HG03460 (cell line): Measurements from ENCODE around the gene TTLL12.

ENCODE experiments used
- ATAC-seq: cut with Tn5 transposase; IDR thresholded peaks from one replicate; pipeline ENCODE4 v1.9.1; 2021; ENCODE audit not compliant: unreplicated experiment

Gene TTLL12

DNA sequence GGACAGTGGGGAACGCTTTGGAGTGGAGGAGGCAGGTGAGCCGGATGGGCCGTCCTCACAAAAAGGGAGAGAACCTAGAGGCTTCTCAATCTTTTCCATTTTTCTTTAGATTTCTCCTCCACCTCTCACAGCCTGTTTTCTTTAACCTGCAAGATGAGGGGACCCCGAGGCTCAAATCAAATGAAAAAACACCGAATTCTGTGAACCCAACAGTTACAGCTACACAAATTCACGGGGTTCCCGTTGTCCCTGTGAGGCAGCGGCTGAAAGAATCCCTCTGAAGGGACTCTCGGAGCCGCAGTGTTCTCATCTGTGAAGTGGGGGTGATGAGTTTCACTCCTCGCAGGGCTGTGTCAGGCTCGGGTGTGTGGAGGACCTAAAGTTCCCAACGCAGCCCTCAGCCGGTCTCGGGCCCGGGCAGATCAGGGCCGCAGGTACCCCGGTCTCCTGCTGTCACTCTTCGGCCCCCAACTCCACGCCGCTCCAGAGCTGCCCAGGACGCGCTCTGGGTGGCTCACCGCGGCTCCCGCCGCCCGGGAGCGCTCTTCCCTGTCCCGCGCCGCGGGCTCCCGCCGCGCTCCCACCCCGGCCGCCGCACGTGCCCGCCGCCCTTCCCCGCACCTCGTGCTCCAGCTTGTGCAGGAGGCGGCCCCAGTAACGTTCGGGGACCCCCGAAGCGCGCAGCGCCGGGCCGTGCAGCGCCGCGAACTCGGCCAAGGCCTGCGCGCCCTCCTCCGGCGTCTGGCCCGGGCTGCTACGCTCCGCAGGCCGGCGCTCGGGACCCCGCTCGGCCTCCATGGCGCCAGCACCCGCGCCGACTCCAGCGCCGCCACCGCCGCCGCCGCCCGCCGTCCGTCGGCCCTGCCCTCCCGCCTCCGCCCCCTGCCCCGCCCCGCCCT is at the start of gene TTLL12:
Gene TTLL12 (minus strand): TSS at position 863 of the 899 bp plus-strand sequence. CDS start 65 bp downstream, at position 798.
- peak; percentile 35 for ATAC-seq

GRCh38 chr22:43235445-43236409 is 48.8 kb upstream of the TTLL12 start:
- no peak for ATAC-seq

- no peak for ATAC-seq
These were observed 47.5 kb upstream of the TTLL12 start for GRCh38 chr22:43234264-43234988.

GRCh38 chr22:43233529-43233928 is 46.6 kb upstream of the TTLL12 start:
- ATAC-seq, result no peak

DNA sequence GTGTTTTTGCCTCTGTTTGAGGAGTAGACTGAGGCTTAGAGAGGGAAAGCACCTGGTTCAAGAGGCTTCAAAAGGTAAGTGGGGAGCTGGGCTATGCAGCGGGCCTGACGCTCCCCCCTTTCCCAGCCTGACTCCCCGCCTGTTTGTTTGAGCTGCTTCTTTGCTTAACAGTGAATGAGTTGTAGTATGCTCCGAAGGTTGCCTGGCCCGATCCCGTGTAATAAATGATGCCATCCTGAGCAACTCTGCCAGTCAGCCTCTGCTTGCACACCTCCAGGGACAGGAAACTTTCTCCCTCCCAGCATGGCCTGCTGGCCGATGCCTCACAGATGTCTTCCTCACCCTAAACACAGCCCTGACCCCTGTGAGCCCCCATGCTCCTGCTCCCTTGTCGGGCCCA is 45.5 kb upstream of the TTLL12 start:
- no peak for ATAC-seq

- ATAC-seq, result no peak
These were observed 44.7 kb upstream of the TTLL12 start for GRCh38 chr22:43231724-43232034.

DNA sequence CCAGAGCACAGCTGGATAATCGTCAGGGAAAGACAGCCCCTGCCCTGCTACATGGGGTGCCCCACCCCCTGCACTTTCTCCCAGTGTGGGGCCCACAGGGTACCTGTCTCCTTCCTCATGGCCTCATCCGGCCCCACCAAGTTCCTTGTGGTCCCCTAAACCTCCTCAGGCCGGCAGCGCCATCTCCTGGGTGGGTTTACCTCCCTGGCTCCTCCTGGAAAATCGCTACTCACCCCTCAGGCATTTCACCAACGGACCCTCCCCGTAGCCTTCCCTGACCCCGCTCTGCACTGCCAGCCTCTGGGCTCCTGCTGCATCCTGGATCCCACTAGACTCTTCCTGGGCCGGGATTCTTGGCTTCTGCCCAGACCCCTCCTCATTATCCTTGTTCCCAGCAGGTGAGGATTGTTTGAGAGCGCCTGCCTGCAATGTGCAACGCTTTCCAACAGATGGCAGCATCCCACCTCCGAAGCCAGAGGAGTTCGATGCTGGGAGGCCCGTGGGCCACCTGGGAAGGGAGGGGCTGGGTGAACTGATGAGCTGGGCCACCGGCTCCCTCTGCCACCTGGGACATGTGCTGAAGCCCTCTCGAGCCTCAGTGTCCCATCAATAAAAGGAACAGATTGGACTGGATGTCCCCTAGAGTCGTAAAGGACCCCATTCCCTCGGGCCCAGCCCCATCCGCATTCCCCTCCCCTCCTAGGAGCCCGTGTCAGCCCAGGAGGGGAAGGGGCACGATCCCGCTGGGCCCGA is 44.2 kb upstream of the TTLL12 start:
- no peak for ATAC-seq

GRCh38 chr22:43230571-43230970 is 43.6 kb upstream of the TTLL12 start:
- no peak for ATAC-seq

DNA sequence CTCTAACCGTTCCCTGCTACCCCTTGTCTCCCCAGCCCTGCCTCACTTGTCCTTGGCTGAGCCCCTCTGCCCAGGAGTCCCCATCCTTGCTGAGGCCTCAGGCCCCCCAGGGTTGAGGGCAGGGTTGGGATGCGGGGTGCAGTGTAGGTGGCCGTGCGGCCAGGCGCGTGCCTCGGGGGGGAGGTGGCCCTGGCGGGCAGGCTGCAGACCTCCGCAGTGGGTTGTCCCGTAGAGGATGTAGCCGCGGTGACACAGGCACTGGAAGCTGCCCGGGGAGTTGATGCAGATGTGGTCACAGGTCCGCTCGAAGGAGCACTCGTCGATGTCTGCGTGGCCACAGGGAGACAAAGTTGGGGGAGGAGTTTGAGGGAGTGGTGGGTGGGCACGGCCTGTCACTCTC is 41.9 kb upstream of the TTLL12 start:
- no peak for ATAC-seq

GRCh38 chr22:43228330-43228729 is 41.4 kb upstream of the TTLL12 start:
- no peak for ATAC-seq

DNA sequence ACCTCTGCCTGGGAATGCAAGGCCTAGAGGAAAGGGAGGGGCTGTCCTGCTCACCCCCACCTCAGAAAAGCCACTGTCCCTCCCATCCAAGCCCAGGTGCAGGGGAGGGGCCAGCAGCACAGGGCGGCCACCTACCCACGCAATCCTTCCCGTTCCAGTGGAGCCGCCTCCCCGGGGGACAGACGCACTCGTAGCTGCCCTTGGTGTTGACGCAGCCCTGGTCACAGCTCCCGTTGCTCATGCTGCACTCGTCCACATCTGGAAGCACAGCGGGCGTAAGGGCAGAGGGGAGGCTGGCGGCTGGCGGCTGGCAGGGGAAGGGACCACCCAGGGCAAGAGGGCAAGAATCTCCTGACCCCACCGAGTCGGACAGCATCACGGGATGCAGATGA is 40.3 kb upstream of the TTLL12 start:
- ATAC-seq, result no peak

DNA sequence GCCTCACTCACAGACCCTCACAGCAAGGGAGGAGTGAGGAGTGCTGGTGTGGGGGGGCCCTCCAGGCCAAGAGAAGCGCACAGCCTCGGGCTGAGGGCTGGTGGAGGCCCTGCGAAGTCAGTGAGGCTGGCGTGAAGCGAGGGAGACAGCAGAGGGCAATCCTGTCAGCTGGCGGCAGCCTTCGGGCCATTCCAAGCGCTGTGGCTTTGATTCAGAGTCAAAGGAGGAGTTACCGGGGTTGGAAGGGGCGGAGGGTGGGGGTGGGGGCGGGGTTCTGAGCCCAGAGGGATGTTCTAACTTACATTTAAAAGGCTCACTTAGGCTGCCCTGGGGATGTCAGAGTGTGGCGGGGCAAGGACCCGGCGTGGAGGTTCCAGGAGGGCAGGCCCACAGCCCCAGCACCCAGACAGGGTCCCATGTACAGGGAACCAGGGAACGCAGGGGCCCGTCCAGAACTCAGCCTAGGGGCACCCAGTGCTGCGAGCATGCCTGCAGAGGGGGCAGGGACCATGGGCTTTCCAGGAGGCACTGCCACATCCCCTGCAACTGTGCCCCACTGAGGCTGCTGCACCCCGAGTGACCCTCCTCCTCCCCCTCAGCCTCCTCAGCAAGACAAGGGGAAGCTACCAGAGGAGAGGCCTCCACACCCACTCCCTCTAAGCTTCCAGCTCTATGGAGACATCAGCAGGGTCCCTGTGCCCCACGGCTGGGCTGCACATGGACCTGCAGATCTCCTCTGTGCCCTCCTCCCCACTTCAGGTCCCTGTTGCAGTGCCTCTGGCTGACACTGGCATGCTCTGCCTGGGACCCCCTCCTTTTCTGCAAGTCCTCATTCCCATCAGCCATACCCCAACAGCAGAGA is 39.7 kb upstream of the TTLL12 start:
- ATAC-seq, result no peak

DNA sequence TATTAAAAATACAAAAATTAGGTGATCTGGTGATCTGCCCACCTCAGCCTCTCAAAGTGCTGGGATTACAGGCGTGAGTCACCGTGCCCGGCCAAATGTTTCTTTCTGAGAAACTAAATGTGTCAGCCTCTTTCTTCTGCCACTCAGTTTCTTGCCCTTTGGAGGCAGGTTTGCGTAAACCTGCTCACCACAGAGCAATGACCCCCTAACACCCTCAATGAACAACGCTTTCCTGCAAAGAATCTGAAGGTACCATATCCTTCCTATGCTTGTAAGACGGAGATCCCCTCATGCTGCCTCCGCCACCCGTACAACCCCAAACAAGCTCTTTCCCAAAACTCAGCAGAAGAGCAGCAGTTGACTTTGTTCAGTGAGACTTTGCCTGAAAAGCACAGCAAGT is 38.7 kb upstream of the TTLL12 start:
- ATAC-seq, result no peak

- no peak for ATAC-seq
These were observed 36.1 kb upstream of the TTLL12 start for GRCh38 chr22:43222987-43223386.

DNA sequence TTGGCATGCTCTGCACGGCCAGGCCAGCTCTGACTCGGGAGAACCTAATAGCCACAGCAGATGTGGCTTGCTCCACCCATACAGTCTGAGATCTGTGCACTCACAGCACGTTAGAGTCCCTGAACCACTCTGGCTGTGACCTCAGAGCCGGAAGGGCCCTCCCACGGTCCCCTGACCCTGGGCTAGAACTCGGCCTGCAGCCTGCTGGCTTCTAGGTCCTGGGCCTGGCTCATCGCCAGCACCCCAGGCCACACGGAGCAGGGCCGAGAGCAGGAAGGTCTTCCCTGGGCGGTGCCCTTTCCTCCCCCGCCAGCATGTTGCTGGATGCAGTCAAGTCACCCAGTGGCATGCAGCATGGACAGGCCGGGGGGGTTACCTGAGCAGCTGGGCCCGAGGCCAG is 35.3 kb upstream of the TTLL12 start:
- ATAC-seq, result no peak

GRCh38 chr22:43220625-43221380 is 33.9 kb upstream of the TTLL12 start:
- ATAC-seq, result no peak

DNA sequence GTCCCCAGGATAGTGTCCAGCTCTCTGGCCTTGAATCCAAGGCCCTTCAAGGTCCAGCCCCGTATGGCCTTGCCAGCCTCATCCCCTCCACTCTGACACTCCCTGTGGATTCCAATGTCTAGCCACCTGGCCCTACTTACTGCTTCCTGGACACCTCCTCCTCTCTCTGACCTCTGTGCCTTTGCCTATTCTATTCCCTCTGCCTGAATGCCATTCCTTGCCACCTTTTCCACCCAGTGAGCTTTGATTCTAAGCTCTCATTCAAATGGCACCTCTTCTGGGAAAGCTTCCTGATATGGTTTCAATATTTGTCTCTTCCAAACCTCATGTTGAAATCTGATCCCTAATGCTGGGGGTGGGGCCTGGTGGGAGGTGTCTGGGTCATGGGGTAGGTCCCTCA is 31.9 kb upstream of the TTLL12 start:
- no peak for ATAC-seq

DNA sequence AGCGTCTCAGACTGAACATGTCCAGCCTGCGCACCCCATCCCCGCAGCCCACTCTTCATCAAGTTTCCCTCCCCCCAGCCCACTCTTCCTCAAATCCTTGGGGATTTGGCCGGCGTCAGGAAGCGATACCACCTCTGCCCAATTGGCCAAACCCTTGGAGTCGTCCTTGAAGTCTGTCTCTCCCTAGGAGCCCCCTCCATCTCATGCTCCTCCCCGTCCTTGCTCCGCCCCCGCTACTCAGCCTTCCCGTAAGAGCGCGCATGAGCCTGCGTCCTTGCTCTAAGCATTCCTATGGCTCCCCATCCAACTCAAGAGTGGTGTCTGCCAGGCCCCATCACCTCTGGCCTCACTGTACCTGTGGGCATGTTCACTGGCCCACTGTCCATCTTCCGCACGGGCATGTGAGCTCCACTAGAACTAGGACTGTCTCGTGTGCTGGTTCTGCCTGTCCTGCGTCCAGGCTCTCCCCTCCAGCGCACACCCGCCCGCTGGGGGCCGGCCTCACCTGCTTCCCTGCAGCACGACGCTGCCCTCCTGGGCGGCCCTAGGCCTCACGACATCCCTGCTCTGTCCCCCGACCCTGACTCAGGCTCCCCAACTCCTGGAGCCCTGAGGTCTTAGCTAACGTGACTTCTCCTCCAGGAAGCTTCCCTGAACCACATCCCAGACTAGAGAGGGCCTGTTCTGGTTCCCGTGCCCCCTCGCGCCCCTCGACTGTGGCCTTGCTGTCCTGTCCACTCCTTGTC is 30.5 kb upstream of the TTLL12 start:
- no peak for ATAC-seq
